H1 (cell line): ENCODE measurements around the gene MYRF. TPM values are rescaled to one million over a fixed set of nuclear protein-coding genes. Genes with fewer than 3 reads are reported as not detected.

Experiments
- CBX8 ChIP-seq: fragments of 300-800, 300-1000 bp; sonication (generic); IDR thresholded peaks from 2 replicates; pipeline ENCODE4 v1.7.1; 2016; ENCODE audit warnings: low read depth, low read length, borderline replicate concordance
- CHD7 ChIP-seq: fragments of 300-600 bp; sonication (generic); IDR thresholded peaks from 2 replicates; pipeline ENCODE4 v1.7.1; 2012; ENCODE audit warnings: low read length, moderate library complexity, mild to moderate bottlenecking, inconsistent platforms; ENCODE audit not compliant: insufficient replicate concordance
- JUN ChIP-seq: IDR thresholded peaks from 2 replicates; pipeline ENCODE4 v1.6.1; 2011; ENCODE audit warnings: low read depth, mild to moderate bottlenecking, improper control_type of control experiment, low read length
- SRF ChIP-seq: IDR thresholded peaks from 2 replicates; pipeline ENCODE4 v1.6.1; 2011; ENCODE audit warnings: mild to moderate bottlenecking, low read depth, low read length, moderate library complexity
- polyA plus RNA-seq, 7 experiments: library from polyadenylated mRNA; depleted of rRNA in 3 of 7; stranded (reverse) in 5 of 7; unstranded in 2 of 7; fragments of >200 nt in 5 of 7; fragments of 200-250 nt in 2 of 7; gene quantifications; 1 replicate in 5 of 7; 2 replicates in 1 of 7; 4 replicates in 1 of 7; pipeline versions ENCODE4 v1.2.1 to v1.2.3, GENCODE V29; 2011 to 2013; ENCODE audit warnings: missing spikeins in 2 of 7, mixed read lengths in 2 of 7
- total RNA-seq: library from RNA; stranded (reverse); fragmentation: NEBNext Ultra II Directional; extraction: Animal tissue kit (Norgen Biotek cat#: 25700); gene quantifications from 2 replicates; pipeline ENCODE4 v1.2.1, GENCODE V29; 2021

MYRF gene
- total and polyA plus RNA-seq, 2 of the 8 experiments (the other 6 are each of a cell fraction or from before 2014, with no cell fraction given) = 6.0 to 6.1 TPM

- TF ChIP-seq CBX8 = no peak
- no peak for TF ChIP-seq CHD7
- TF ChIP-seq JUN = no peak
- TF ChIP-seq SRF = no peak
- TF ChIP-seq, all 59 proteins: peak for 0
Observed at GRCh38 chr11:61820174-61820573, 67.7 kb downstream of the MYRF start (continued).
